Medulla oblongata (tissue), 1 donor: ENCODE data around the gene RPL10.
A peak's percentile ranks its signal among the peaks of the same experiment; 100 is the strongest.

Source experiments
- DNase-seq: peaks from one replicate; pipeline ENCODE4 v3.0.0-alpha.2; 2015; ENCODE audit errors: extremely low spot score

Gene RPL10

GRCh38 chrX:154397888-154398667 lies at the start of gene RPL10:
RPL10 (plus strand) TSS chrX:154398377; CDS start chrX:154398520, 143 bp downstream.
- peak; percentile 95 for DNase-seq

- DNase-seq = no peak
These were observed 49.4 kb upstream of the RPL10 start for GRCh38 chrX:154348646-154349358.

- no peak for DNase-seq
These were observed 48.7 kb upstream of the RPL10 start for GRCh38 chrX:154349359-154349935.

- no peak for DNase-seq
These were observed 48.2 kb upstream of the RPL10 start for GRCh38 chrX:154349979-154350378.

GRCh38 chrX:154350429-154351182 lies 47.6 kb upstream of the RPL10 start:
- no peak for DNase-seq

- DNase-seq = no peak
These were observed 46.8 kb upstream of the RPL10 start for GRCh38 chrX:154351183-154352011.

- no peak for DNase-seq
These were observed 46.2 kb upstream of the RPL10 start for GRCh38 chrX:154352012-154352401.

- DNase-seq = no peak
These were observed 45.7 kb upstream of the RPL10 start for GRCh38 chrX:154352466-154352865.

GRCh38 chrX:154353172-154353843 lies 44.9 kb upstream of the RPL10 start:
- DNase-seq = no peak

- DNase-seq = no peak
These were observed 44.2 kb upstream of the RPL10 start for GRCh38 chrX:154354013-154354412.

- DNase-seq = no peak
These were observed 43.7 kb upstream of the RPL10 start for GRCh38 chrX:154354516-154354915.

GRCh38 chrX:154355094-154355775 lies 42.9 kb upstream of the RPL10 start:
- DNase-seq = no peak

- no peak for DNase-seq
These were observed 42.4 kb upstream of the RPL10 start for GRCh38 chrX:154355776-154356140.

GRCh38 chrX:154356596-154356995 lies 41.6 kb upstream of the RPL10 start:
- no peak for DNase-seq

- DNase-seq = no peak
These were observed 41.0 kb upstream of the RPL10 start for GRCh38 chrX:154357205-154357604.

- no peak for DNase-seq
These were observed 40.2 kb upstream of the RPL10 start for GRCh38 chrX:154358011-154358410.

- DNase-seq = no peak
These were observed 39.3 kb upstream of the RPL10 start for GRCh38 chrX:154358829-154359228.

GRCh38 chrX:154359362-154360154 lies 38.6 kb upstream of the RPL10 start:
- DNase-seq = no peak

GRCh38 chrX:154360155-154360713 lies 37.9 kb upstream of the RPL10 start:
- DNase-seq = no peak
